HCT116 (cell line): ENCODE results near the gene IFI27. TPM values are rescaled to one million over a fixed set of nuclear protein-coding genes. Genes with fewer than 3 reads are reported as not detected.

Experiments used
- ATAC-seq: fragments of 200-7000 bp; cut with Tn5 transposase; 2 replicates; pipeline ENCODE4 v1.9.1; 2020; ENCODE audit warnings: mild to moderate bottlenecking, moderate library complexity
- BruUV-seq: library from RNA; stranded (reverse); fragments of 400-500 nt; replicated peaks from 2 replicates; lab custom pipeline; 2021; lab: Mats Ljungman, UMichigan
- CTCF ChIA-PET: fragments of 300-600 bp; sonication (Branson Sonifier 250); formaldehyde crosslinking; loops from one replicate; lab custom pipeline; 2021; ENCODE audit warnings: antibody characterized with exemption; lab: Charles Lee
- POLR2A ChIA-PET: fragments of 300-600, 350-600 bp; sonication (Branson Sonifier 250); formaldehyde crosslinking; loops from one replicate; lab custom pipeline; 2021; ENCODE audit warnings: antibody characterized with exemption; lab: Charles Lee
- RAD21 ChIA-PET, 2 experiments: fragments of 300-600 bp; sonication (Branson Sonifier 250); formaldehyde crosslinking; loops; one replicate each; lab custom pipeline; 2023; ENCODE audit warnings: low total read pairs in 2 of 2; ENCODE audit not compliant: uncharacterized antibody in 2 of 2, unreplicated experiment in 2 of 2, low non-redundant PET in 1 of 2; lab: Charles Lee
- DNase-seq: peaks from one replicate; pipeline ENCODE4 v3.0.0-alpha.2; 2010; ENCODE audit warnings: low read depth, low spot score
- H2AFZ ChIP-seq: fragments of 200-600 bp; shearing (Covaris generic), sonication (generic); 2 replicates; pipeline ENCODE4 v1.6.1; 2017; ENCODE audit warnings: low read depth, mixed run types, mixed read lengths, antibody characterized with exemption, low read length; ENCODE audit not compliant: poor library complexity, severe bottlenecking
- H3K27ac ChIP-seq: 2 replicates; pipeline ENCODE4 v1.5.1; 2012; ENCODE audit warnings: low read depth, low read length
- H3K27me3 ChIP-seq: fragments of 200-600 bp; sonication (generic); 2 replicates; pipeline ENCODE4 v1.6.1; 2016; ENCODE audit warnings: mixed run types, low read length, mixed read lengths; ENCODE audit not compliant: insufficient read depth
- H3K36me3 ChIP-seq, 2 experiments: fragments of 200-500 bp in 1 of 2; fragments of 200-600 bp in 1 of 2; sonication (Bioruptor generic) in 1 of 2; sonication (generic) in 1 of 2; 2 replicates each; pipeline versions ENCODE4 v1.5.1 to v1.6.1; 2014 to 2016; ENCODE audit warnings: low read length in 2 of 2, inconsistent platforms in 1 of 2, mixed read lengths in 1 of 2, mixed run types in 1 of 2; ENCODE audit not compliant: insufficient read depth in 2 of 2, control insufficient read depth in 1 of 2
- H3K4me1 ChIP-seq, 2 experiments: fragments of 200-600 bp in 1 of 2; sonication (generic) in 1 of 2; 2 replicates each; pipeline versions ENCODE4 v1.5.1 to v1.6.1; 2012 to 2017; ENCODE audit warnings: low read length in 2 of 2, inconsistent platforms in 1 of 2, mild to moderate bottlenecking in 1 of 2, mixed read lengths in 1 of 2, mixed run types in 1 of 2, moderate library complexity in 1 of 2; ENCODE audit not compliant: insufficient read depth in 2 of 2, control insufficient read depth in 1 of 2
- H3K4me2 ChIP-seq: fragments of 200-600 bp; sonication (generic); 2 replicates; pipeline ENCODE4 v1.6.1; 2017; ENCODE audit warnings: mixed run types, low read length, mixed read lengths
- H3K4me3 ChIP-seq, 2 experiments: fragments of 200-600 bp in 1 of 2; sonication (generic) in 1 of 2; replicated peaks in 1 of 2; 2 replicates each; pipeline ENCODE4 v1.5.1; 2011 to 2016; ENCODE audit warnings: low read length in 2 of 2, control low read depth in 1 of 2, low read depth in 1 of 2, mild to moderate bottlenecking in 1 of 2, mixed read lengths in 1 of 2, mixed run types in 1 of 2
- H3K79me2 ChIP-seq: fragments of 200-600 bp; sonication (generic); 2 replicates; pipeline ENCODE4 v1.6.1; 2017; ENCODE audit warnings: mild to moderate bottlenecking, mixed run types, low read length, moderate library complexity, mixed read lengths; ENCODE audit not compliant: insufficient read depth
- H3K9ac ChIP-seq: fragments of 200-600 bp; sonication (generic); 2 replicates; pipeline ENCODE4 v1.6.1; 2016; ENCODE audit warnings: low read length, mixed read lengths
- H3K9me2 ChIP-seq: fragments of 200-600 bp; sonication (generic), shearing (Covaris generic); 2 replicates; pipeline ENCODE4 v1.6.1; 2017; ENCODE audit warnings: mixed run types, mild to moderate bottlenecking, moderate library complexity; ENCODE audit not compliant: insufficient read depth
- H3K9me3 ChIP-seq, 2 experiments: fragments of 200-500 bp in 1 of 2; fragments of 200-600 bp in 1 of 2; sonication (Bioruptor generic) in 1 of 2; sonication (generic) in 1 of 2; 2 replicates each; pipeline ENCODE4 v1.6.1; 2014 to 2017; ENCODE audit warnings: low read length in 2 of 2, mixed read lengths in 2 of 2, inconsistent platforms in 1 of 2, low read depth in 1 of 2, mild to moderate bottlenecking in 1 of 2, mixed run types in 1 of 2, moderate library complexity in 1 of 2; ENCODE audit not compliant: control insufficient read depth in 1 of 2, insufficient read depth in 1 of 2
- H4K20me1 ChIP-seq: fragments of 200-600 bp; sonication (generic), shearing (Covaris generic); 2 replicates; pipeline ENCODE4 v1.6.1; 2017; ENCODE audit warnings: mixed run types, mild to moderate bottlenecking, moderate library complexity; ENCODE audit not compliant: insufficient read depth
- SP1 ChIP-seq: IDR thresholded peaks from 2 replicates; pipeline ENCODE4 v1.6.1; 2012; ENCODE audit warnings: low read depth
- SRF ChIP-seq: IDR thresholded peaks from 2 replicates; pipeline ENCODE4 v1.6.1; 2012; ENCODE audit warnings: low read depth
- TCF7L2 ChIP-seq: IDR thresholded peaks from 2 replicates; pipeline ENCODE4 v1.7.0; 2011; ENCODE audit warnings: borderline replicate concordance, inconsistent platforms; ENCODE audit not compliant: insufficient read depth, insufficient read length; ENCODE audit errors: extremely low read depth
- intact Hi-C: fragments of 100-400 bp; cut with micrococcal nuclease; formaldehyde crosslinking; loops from 2 replicates; pipeline ENCODE4 v1.10.0; 2022
- total RNA-seq: library from RNA; stranded (reverse); gene quantifications from one replicate; pipeline ENCODE4 v1.2.1, GENCODE V29; 2021; ENCODE audit not compliant: unreplicated experiment
- TF ChIP-seq, protein P1 (sequence below): IDR thresholded peaks from 2 replicates; pipeline ENCODE4 v1.6.1; 2012
- TF ChIP-seq, protein P2 (sequence below): IDR thresholded peaks from 2 replicates; pipeline ENCODE4 v1.6.1; 2011; ENCODE audit warnings: mild to moderate bottlenecking, low read length, moderate library complexity; ENCODE audit not compliant: insufficient replicate concordance; ENCODE audit errors: extremely low read depth
- TF ChIP-seq, protein P3 (sequence below): IDR thresholded peaks from 2 replicates; pipeline ENCODE4 v1.6.1; 2012

IFI27 gene
- total RNA-seq, 1 experiment from 2014 or later = 3.8 TPM

DNA sequence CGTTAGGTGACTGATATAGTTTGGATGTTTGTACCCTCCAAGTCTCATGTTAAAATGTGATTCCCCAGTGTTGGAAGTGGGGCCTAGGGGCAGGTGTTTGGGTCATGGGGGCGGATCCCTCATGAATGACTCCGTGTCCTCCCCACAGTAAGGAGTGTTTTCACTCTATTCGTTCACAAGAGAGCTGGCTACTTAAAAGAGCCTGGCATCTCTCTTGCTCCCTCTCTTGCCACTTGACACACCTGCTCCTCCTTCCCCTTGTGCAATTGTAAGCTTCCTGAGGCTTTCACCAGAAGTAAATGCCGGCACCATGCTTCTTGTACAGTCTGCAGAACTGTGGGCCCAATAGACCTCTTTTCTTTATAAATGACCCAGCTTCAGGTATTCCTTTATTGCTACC is 16.3 kb downstream of the IFI27 start:
- Histone ChIP-seq H3K27ac (no peak overlapping the region), H3K79me2 (no peaks in the 10 kb centered on the region), H4K20me1 (no peaks in the 10 kb centered on the region), H3K9me3 (no peaks in the 10 kb centered on the region), H2AFZ (no peak overlapping the region), H3K36me3 (no peaks in the 10 kb centered on the region), H3K27me3 (no peaks in the 10 kb centered on the region), H3K9me2 (no peaks in the 10 kb centered on the region), H3K4me1 (peaks cover 6 to 22% of the 10 kb centered on the region in 2 experiments; a peak in 3 of 4 replicates), H3K9ac (no peak overlapping the region), H3K4me2 (no peak overlapping the region), H3K4me3 (no peak overlapping the region)
- ATAC-seq (no peak), DNase-seq (no peak)
- intact Hi-C loops = no loop called here
- BruUV-seq = no TSS peak
- POLR2A ChIA-PET = no interaction called here
- RAD21 ChIA-PET = no interaction called here
- CTCF ChIA-PET = no interaction called here
- TF ChIP-seq SP1 (no peak), TCF7L2 (no peak), SRF (no peak)

DNA sequence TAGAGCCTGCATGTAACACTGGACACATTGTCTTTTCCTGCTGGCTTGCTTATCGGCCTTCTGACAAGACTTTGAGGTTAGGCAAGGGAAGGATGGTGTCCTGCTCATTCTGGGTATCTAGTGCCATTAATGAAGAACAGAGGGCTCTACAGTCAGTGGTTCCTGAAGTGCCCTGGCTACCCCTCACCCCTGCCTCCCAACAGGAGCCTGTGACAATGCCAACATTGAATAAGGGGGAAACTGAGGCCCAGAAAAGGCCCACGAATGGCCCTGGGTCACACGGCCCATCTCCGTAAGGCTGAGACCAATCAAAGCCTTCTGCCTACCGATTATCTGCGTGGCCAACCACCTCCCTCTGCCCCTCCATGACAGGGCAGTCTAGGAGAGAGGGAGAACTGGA is 16.8 kb downstream of the IFI27 start:
- CTCF ChIA-PET = no interaction called here
- Histone ChIP-seq H3K9ac (no peak overlapping the region), H3K4me3 (no peak overlapping the region), H3K4me1 (peaks cover 6 to 22% of the 10 kb centered on the region in 2 experiments; a peak in 3 of 4 replicates), H2AFZ (no peak overlapping the region), H3K9me3 (no peaks in the 10 kb centered on the region), H3K27me3 (no peaks in the 10 kb centered on the region), H3K4me2 (no peak overlapping the region), H3K9me2 (no peaks in the 10 kb centered on the region), H3K36me3 (no peaks in the 10 kb centered on the region), H3K79me2 (no peaks in the 10 kb centered on the region), H4K20me1 (no peaks in the 10 kb centered on the region), H3K27ac (no peak overlapping the region)
- intact Hi-C loops = no loop called here
- POLR2A ChIA-PET = no interaction called here
- no TSS peak for BruUV-seq
- RAD21 ChIA-PET = no interaction called here
- TF ChIP-seq, protein P1, sequence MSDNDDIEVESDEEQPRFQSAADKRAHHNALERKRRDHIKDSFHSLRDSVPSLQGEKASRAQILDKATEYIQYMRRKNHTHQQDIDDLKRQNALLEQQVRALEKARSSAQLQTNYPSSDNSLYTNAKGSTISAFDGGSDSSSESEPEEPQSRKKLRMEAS = no peak
- TF ChIP-seq, protein P2, sequence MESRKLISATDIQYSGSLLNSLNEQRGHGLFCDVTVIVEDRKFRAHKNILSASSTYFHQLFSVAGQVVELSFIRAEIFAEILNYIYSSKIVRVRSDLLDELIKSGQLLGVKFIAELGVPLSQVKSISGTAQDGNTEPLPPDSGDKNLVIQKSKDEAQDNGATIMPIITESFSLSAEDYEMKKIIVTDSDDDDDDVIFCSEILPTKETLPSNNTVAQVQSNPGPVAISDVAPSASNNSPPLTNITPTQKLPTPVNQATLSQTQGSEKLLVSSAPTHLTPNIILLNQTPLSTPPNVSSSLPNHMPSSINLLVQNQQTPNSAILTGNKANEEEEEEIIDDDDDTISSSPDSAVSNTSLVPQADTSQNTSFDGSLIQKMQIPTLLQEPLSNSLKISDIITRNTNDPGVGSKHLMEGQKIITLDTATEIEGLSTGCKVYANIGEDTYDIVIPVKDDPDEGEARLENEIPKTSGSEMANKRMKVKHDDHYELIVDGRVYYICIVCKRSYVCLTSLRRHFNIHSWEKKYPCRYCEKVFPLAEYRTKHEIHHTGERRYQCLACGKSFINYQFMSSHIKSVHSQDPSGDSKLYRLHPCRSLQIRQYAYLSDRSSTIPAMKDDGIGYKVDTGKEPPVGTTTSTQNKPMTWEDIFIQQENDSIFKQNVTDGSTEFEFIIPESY = no peak
- no peak for TF ChIP-seq TCF7L2
- TF ChIP-seq, protein P3, sequence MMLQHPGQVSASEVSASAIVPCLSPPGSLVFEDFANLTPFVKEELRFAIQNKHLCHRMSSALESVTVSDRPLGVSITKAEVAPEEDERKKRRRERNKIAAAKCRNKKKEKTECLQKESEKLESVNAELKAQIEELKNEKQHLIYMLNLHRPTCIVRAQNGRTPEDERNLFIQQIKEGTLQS = no peak
- DNase-seq (no peak), ATAC-seq (no peak)
